LHCN-M2 (cell line): ENCODE data around the gene CALCOCO1. TPM values are rescaled to one million over a fixed set of nuclear protein-coding genes. Genes with fewer than 3 reads are reported as not detected.
"Not testable (repeated sequence)": the region's sequence is repeated elsewhere in the genome, so short reads cannot be mapped to it uniquely, and the experiment has no call there.

Experiments
- DNase-seq: peaks from one replicate; pipeline ENCODE4 v3.0.0-alpha.2; 2012; ENCODE audit warnings: low read depth
- total RNA-seq: library from RNA; depleted of rRNA; stranded (reverse); fragments of >200 nt; gene quantifications from 2 replicates; pipeline ENCODE4 v1.2.3, GENCODE V29; 2014

CALCOCO1 gene
- total RNA-seq, 1 experiment from 2014 or later: 69.4 TPM

GRCh38 chr12:53696655-53697331, 30.5 kb downstream of the CALCOCO1 start:
- DNase-seq: no peak

DNA sequence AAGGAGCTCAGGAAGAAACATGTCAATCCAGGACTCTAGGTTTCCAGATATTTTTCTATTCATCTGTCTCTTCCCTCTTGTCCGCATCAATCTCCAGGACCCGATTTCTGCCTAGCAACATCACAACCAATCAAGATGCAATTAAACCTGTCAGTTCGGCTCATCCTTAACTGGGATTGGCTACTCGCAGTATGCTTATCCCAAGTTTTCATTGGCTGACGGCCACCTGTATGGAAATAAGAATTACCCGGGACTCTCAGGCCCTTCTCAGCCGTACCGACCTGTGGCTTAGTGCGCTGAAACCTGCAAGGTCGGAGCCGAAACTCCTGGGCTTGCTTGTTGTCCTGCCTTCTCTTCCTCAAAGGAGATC, 31.0 kb downstream of the CALCOCO1 start:
- peak; percentile 87 for DNase-seq

DNA sequence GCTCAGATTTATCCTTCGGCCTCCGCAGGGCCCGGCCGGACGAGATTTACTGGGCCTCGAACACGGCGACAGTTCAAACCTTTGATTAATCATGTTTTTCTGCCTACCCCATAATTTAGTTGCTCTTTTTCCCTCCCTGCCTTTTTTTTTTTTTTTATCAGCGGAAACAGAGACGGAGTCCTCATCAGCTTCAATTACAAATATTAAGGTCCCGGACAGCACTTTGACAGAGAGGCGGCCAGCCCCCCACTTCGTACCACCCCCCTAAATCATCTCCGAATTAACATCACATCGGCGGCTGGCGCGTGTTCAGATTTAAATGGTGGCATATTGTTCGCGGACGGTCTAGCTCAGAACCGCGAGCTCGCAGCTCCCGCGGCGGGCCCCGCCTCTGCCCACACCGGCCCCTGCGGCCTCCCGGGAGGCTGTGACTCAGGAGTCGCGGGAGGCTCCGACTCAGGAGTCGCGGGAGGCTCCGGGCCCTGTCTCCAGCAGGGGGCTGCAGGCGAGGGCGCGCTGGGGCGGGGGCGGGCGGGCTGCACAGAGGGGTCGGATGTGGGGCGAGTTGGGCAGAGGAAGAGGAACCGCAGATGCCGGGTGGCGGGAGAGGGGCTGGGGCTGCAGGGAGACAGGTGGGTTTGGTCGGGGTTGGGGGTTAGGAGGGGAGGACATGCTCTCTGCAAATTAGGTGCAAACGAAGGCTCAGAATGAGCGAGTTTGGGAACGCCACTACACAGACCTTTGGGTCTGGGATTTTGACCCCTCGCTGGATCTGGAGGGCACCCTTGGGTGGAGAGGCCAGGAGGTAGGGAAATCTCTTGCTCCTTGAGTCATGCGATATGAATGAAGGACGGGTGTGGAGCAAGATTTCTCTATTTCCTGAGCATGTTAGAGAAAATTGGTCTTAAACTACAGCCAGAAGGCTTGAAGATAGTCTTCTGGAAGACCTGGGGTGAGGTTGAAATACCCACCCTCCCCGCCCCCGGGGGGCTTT, 31.8 kb downstream of the CALCOCO1 start:
- peak; percentile 42 for DNase-seq

DNA sequence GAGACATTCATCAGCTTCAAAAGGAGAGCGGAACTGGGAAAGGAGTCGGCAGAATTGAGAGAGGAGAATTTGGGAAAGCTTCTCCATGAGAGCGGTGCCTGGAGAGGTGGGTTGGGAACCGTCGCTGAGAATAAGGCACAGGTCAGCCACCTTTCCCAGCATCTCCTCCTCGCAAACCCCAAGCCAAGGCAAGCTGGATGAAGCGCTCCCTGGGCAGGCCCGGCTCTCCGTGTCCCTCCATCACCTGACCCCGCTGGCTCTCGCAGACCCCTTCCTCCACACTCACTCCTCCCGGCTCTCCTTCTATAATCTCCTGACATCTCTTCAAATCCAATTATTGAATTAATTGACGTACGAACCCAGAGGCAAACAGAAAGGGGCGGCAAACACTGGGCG, 32.5 kb downstream of the CALCOCO1 start:
- DNase-seq: no peak

GRCh38 chr12:53688134-53688533, 39.1 kb downstream of the CALCOCO1 start:
- DNase-seq: no peak

DNA sequence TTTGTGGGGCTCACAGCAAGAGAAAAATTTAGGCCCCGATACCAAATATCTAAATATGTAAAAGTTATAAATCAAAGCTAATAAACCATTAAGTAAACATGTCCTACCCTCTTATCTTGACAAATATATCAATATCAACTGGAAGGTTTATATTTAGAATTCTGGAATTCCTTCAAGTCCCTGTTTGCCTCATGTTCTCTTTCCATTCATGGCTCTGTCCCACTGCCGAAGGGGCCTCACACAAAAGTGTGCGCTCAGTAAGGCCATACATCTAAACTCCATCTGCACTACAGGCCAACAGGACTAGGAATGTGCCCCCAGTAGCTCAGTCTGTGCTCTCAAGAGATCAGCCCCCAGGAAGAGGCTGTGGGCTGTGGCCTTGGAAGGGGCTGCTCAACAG, 40.8 kb downstream of the CALCOCO1 start:
- DNase-seq: no peak

DNA sequence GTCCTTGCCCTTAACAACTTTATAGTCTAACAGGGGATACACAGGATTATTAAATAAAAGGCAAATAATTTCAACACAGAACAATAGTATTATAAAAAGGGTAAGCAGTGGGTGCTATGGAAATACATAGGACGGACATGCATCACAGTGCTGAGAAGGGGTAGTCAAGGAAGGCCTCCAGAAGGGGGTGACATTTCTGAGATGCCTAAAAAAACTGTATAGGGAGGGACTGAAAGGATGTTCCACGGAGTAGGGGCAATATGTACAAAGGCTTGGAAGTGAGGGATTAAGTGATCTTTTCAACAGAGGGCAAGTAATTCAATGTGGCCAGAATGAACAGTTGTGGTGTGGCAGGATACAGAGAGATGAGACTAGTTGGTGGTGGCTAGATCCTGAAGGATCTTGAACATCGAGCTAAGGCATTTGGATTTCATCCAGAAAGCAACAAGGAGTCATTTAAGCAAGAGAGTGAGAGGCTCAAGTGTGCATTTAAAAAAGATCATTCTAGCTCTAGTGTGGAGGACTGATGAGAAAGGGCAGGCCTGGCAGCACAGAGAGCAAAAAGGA, 42.5 kb downstream of the CALCOCO1 start:
- DNase-seq: peak; percentile 51

DNA sequence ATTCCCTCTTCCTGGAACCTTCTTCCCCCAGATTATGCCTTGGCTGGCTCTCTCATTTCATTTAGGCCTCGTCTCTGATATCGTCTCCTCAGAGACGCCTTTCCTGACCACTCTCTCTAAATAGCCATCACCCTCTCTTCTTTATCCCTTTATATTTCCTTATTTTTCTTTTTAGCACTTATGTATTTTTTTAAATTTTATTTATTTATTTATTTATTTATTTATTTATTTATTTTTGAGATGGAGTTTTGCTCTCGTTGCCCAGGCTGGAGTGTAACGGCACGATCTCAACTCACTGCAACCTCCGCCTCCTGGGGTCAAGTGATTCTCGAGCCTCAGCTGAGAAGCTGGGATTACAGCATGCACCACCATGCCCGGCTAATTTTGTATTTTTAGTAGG, 43.3 kb downstream of the CALCOCO1 start:
- DNase-seq: no peak

GRCh38 chr12:53683494-53683893, 43.8 kb downstream of the CALCOCO1 start:
- no peak for DNase-seq

GRCh38 chr12:53680061-53680460, 47.2 kb downstream of the CALCOCO1 start:
- not testable (repeated sequence) for DNase-seq

- peak; percentile 71 for DNase-seq
These were observed 49.5 kb downstream of the CALCOCO1 start for GRCh38 chr12:53677800-53678148.

DNA sequence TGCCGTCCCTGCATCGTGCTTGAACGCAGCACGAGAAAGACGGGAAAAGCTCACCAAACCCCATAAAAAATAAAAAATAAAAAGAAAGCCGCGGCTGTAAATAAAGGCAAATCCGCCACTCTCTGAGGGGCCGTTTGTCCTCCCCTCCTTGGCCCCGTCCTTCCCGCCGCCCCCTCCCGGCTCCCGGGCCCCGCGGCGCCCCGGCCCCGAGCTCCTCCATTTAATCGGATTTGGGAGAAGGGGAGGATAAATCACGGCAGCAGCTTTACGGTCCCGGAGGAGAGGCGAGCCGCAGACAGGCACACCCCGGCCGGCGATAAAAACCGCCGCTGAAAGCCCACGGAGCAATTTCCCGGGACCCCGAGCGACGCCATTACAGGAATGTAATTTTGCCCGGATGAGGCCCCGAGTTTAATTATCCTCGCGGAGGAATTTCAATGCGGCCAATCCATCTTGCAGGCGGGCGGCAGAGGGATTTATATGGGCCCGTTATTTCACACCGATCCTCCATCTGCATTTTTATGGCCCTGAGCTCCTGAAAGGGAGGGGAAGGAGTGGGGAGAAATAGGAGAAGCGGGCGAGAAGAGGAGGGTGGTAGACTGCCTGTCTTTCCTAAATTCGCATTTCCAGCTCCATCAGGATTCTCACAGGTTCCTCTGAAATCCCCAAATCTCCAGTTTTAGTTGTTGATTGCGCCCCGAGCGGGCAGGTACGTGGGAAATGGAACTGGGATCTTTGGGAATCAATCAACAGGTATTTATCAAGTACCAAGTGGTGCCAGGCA, 50.0 kb downstream of the CALCOCO1 start:
- DNase-seq: peak; percentile 33

GRCh38 chr12:53676656-53677015, 50.6 kb downstream of the CALCOCO1 start:
- peak; percentile 39 for DNase-seq

DNA sequence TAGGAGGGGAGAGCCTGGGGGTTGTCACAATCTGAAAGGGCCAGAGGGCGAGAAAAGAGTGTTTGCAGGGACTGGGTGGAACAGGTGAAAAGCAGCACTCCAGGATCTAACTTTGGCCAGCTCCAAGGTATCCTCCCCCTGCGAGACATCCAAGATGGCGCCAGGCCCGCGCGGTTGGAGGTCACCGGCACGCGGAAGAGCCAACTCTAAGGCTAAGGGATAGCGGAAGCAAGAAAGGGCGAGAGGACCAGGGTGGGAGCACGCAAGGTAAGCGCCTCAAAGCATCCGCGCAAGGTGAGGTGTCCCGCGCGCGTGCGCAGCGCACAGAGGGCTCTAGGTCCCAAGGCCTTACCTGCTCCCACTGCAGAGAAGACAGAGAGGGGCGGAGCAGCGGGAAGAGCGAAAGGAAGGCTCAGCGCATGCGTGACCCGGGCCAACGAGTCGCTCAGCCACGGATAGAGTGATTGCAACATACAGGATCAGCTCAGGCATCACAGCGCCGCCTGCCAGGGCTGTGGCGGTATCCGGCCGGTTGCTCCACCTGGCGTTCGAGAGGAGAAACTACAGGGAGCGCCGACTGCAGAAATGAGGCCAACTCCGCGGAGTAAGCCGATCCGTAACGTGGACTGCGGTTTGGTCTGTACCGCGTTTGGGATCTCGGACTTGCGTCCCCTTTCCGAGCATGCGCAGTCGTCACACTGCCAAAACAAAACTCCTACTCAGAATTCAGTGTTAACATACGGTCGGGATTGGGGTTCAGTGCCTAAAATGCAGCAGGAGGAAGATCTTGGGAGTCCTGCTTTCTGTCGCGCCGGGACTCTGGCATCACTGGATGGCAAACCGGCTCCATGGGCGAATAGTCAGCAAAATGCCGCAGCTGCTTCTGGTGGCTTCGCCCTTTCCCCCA, 51.3 kb downstream of the CALCOCO1 start, which contains the start of gene ATP5MC2:
TSS of gene ATP5MC2 (minus strand) at position 383 of the 907 bp plus-strand sequence. CDS start 3,469 bp downstream, outside the sequence.
- peak; percentile 98 for DNase-seq

- peak; percentile 21 for DNase-seq
These were observed 52.1 kb downstream of the CALCOCO1 start for GRCh38 chr12:53674977-53675700.

DNA sequence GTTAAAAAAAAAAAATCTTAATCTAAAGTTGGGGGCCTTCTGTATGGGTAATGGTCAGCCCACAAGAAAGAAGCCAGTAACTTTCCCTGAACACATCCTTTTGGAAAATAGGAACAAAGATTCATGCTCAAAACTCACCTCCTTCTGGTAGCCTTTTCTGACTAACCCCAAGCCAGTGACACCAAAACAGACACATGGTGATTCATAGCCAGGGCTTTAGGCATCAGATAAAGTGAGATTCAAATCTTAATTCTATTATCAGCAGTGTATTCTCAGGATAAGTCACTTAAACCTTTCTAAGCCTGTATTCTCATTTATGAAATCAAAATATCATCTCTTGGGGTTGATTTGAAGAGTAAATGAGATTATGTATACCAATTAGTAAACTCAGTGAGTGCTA, 56.3 kb downstream of the CALCOCO1 start:
- no peak for DNase-seq

- DNase-seq: no peak
These were observed 56.9 kb downstream of the CALCOCO1 start for GRCh38 chr12:53670308-53670707.

- DNase-seq: no peak
These were observed 60.2 kb downstream of the CALCOCO1 start for GRCh38 chr12:53667080-53667479.

- DNase-seq: no peak
These were observed 62.3 kb downstream of the CALCOCO1 start for GRCh38 chr12:53664936-53665335.

DNA sequence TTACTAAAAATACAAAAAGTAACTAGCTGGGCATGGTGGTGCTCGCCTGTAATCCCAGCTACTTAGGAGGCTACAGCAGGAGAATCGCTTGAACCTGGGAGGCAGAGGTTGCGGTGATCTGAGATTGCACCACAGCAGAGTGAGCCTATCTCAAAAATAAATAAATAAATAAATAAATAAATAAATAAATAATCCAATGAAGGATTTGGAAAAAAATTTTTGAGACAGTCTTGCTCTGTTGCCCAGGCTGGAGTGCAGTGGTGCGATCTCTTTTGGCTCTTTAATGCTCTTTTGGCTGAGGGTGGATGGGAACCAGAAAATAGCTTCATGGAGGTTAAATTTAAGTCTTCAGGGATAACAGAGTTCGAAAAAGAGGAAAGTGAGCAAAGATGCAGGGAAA, 63.1 kb downstream of the CALCOCO1 start:
- no peak for DNase-seq
